Panc1 (cell line): ENCODE measurements around the gene EARS2. TPM values are rescaled to one million over a fixed set of nuclear protein-coding genes. Genes with fewer than 3 reads are reported as not detected.

Experiments used
- ATAC-seq: fragments of 200-7000 bp; cut with Tn5 transposase; 2 replicates; pipeline ENCODE4 v1.9.1; 2020; ENCODE audit warnings: mild to moderate bottlenecking, moderate library complexity
- BruUV-seq: library from RNA; stranded (reverse); fragments of 400-500 nt; replicated peaks from 2 replicates; lab custom pipeline; 2021; lab: Mats Ljungman, UMichigan
- CTCF ChIA-PET: fragments of 300-600 bp; sonication (Branson Sonifier 250); formaldehyde crosslinking; loops from one replicate; lab custom pipeline; 2022; ENCODE audit warnings: antibody characterized with exemption; lab: Charles Lee
- POLR2A ChIA-PET: fragments of 300-600 bp; sonication (Branson Sonifier 250); formaldehyde crosslinking; loops from one replicate; lab custom pipeline; 2022; ENCODE audit warnings: antibody characterized with exemption; lab: Charles Lee
- DNase-seq: peaks from one replicate; pipeline ENCODE4 v3.0.0-alpha.2; 2010; ENCODE audit warnings: low read depth, low spot score
- H3K27ac ChIP-seq: 2 replicates; pipeline ENCODE4 v1.5.1; 2011; ENCODE audit warnings: mild to moderate bottlenecking, low read length, inconsistent platforms
- H3K27me3 ChIP-seq: fragments of 200-500 bp; sonication (Bioruptor generic); 2 replicates; pipeline ENCODE4 v1.6.0; 2014; ENCODE audit warnings: low read length, inconsistent platforms; ENCODE audit not compliant: control insufficient read depth, insufficient read depth
- H3K36me3 ChIP-seq: fragments of 200-500 bp; sonication (Bioruptor generic); 2 replicates; pipeline ENCODE4 v1.5.1; 2014; ENCODE audit warnings: inconsistent platforms, mild to moderate bottlenecking, low read length, moderate library complexity; ENCODE audit not compliant: control insufficient read depth, insufficient read depth
- H3K4me1 ChIP-seq: 2 replicates; pipeline ENCODE4 v1.5.1; 2011; ENCODE audit warnings: inconsistent platforms, mild to moderate bottlenecking, low read length, moderate library complexity; ENCODE audit not compliant: control insufficient read depth, insufficient read depth
- H3K4me3 ChIP-seq, 2 experiments: 2 replicates each; pipeline ENCODE4 v1.5.1; 2011 to 2012; ENCODE audit warnings: low read depth in 2 of 2, low read length in 2 of 2, mild to moderate bottlenecking in 2 of 2, inconsistent platforms in 1 of 2, moderate library complexity in 1 of 2
- H3K9me3 ChIP-seq: fragments of 200-500 bp; sonication (Bioruptor generic); 2 replicates; pipeline ENCODE4 v1.5.1; 2014; ENCODE audit warnings: low read depth, mild to moderate bottlenecking, inconsistent platforms, low read length, moderate library complexity; ENCODE audit not compliant: control insufficient read depth, insufficient read depth
- POLR2AphosphoS5 ChIP-seq: IDR thresholded peaks from 2 replicates; pipeline ENCODE4 v1.6.1; 2012; ENCODE audit warnings: mild to moderate bottlenecking, low read depth, low read length, moderate library complexity
- SIN3A ChIP-seq: IDR thresholded peaks from 2 replicates; pipeline ENCODE4 v1.6.1; 2012; ENCODE audit warnings: low read depth, mild to moderate bottlenecking, low read length, moderate library complexity, borderline replicate concordance; ENCODE audit not compliant: insufficient read depth
- TCF7L2 ChIP-seq: IDR thresholded peaks from 2 replicates; pipeline ENCODE4 v1.6.1; 2011; ENCODE audit warnings: mild to moderate bottlenecking, low read depth, low read length, inconsistent platforms
- in situ Hi-C: cut with HindIII; loops from 2 replicates; pipeline ENCODE4 v1.10.0; 2016; ENCODE audit warnings: low sequenced_read_pairs, low pct_unique_long_range_greater_than_20kb
- intact Hi-C: fragments of 100-400 bp; cut with micrococcal nuclease; formaldehyde crosslinking; loops from one replicate; pipeline ENCODE4 v1.10.0; 2022; ENCODE audit not compliant: unreplicated experiment
- total RNA-seq: library from RNA; stranded (reverse); gene quantifications from one replicate; pipeline ENCODE4 v1.2.1, GENCODE V29; 2021; ENCODE audit not compliant: unreplicated experiment
- TF ChIP-seq, protein P1 (sequence below), 2 experiments: IDR thresholded peaks; 2 replicates each; pipeline ENCODE4 v1.6.1; 2011 to 2012; ENCODE audit warnings: low read depth in 2 of 2, control low read depth in 1 of 2, low read length in 1 of 2, mild to moderate bottlenecking in 1 of 2, moderate library complexity in 1 of 2; ENCODE audit not compliant: insufficient read depth in 1 of 2
- TF ChIP-seq, protein P2 (sequence below): fragments of 450-650 bp; IDR thresholded peaks from 2 replicates; pipeline ENCODE4 v1.5.1; 2017; ENCODE audit warnings: mild to moderate bottlenecking

Gene EARS2
- total RNA-seq, 1 experiment from 2014 or later, result 31.3 TPM

DNA sequence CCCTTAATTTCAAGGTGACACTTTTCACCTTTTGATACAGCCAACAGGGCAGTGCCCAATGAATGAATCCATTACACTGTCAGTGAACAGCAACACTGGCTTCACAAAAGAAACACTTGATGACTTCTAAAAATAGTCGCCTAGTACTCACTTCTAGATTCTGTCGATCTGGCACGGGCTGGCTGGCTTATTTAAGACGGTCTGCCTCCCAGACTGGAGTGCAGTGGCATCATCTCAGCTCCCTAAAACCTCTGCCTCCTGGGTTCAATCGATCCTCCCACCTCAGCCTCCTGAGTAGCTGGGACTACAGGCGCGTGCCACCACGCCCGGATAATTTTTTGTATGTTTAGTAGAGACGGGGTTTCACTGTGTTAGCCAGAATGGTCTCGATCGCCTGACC, 37.0 kb upstream of the EARS2 start:
- intact Hi-C loops (no loop called here), in situ Hi-C loops (no loop called here)
- Histone ChIP-seq H3K4me3 (no peak overlapping the region; a peak in 1 of 4 replicates), H3K36me3 (peaks cover 10% of the 10 kb centered on the region), H3K27me3 (no peaks in the 10 kb centered on the region), H3K9me3 (no peaks in the 10 kb centered on the region), H3K4me1 (0 out of 2 replicates have a peak, but pooled peaks cover 3% of the 10 kb centered on the region), H3K27ac (no peak overlapping the region)
- ATAC-seq (no peak), DNase-seq (no peak)
- no TSS peak for BruUV-seq
- ChIA-PET CTCF (no interaction called here), POLR2A (no interaction called here)
- no peak for TF ChIP-seq TCF7L2
- TF ChIP-seq, protein P1, sequence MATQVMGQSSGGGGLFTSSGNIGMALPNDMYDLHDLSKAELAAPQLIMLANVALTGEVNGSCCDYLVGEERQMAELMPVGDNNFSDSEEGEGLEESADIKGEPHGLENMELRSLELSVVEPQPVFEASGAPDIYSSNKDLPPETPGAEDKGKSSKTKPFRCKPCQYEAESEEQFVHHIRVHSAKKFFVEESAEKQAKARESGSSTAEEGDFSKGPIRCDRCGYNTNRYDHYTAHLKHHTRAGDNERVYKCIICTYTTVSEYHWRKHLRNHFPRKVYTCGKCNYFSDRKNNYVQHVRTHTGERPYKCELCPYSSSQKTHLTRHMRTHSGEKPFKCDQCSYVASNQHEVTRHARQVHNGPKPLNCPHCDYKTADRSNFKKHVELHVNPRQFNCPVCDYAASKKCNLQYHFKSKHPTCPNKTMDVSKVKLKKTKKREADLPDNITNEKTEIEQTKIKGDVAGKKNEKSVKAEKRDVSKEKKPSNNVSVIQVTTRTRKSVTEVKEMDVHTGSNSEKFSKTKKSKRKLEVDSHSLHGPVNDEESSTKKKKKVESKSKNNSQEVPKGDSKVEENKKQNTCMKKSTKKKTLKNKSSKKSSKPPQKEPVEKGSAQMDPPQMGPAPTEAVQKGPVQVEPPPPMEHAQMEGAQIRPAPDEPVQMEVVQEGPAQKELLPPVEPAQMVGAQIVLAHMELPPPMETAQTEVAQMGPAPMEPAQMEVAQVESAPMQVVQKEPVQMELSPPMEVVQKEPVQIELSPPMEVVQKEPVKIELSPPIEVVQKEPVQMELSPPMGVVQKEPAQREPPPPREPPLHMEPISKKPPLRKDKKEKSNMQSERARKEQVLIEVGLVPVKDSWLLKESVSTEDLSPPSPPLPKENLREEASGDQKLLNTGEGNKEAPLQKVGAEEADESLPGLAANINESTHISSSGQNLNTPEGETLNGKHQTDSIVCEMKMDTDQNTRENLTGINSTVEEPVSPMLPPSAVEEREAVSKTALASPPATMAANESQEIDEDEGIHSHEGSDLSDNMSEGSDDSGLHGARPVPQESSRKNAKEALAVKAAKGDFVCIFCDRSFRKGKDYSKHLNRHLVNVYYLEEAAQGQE (IDR thresholded peaks at IDR 0.05; ENCODE audit: insufficient read depth in 1 of 2, low read depth in 2 of 2, low read length in 1 of 2), result no peak

DNA sequence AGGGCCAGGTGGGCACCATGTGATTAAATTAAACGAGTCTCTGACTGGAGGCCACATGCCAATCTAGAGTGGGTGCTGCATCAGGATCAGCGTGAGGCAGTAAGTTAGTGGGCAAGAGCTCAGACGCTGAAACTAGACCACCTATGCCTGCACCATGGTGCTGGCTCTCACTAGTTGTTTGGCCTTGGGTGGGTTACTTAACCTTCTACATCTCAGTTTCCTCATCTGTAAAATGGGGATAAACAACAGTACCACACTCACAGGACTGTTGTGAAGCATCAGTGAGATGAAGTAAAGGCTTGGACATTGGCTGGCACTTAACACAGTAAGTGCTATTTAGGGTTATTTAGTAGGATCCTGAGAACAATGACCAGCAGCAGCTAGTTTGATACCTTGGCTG, 33.0 kb upstream of the EARS2 start:
- no peak overlapping the region for H3K4me3 ChIP-seq
- intact Hi-C loops, result no loop called here
- in situ Hi-C loops, result no loop called here
- no peak for DNase-seq
- no peaks in the 10 kb centered on the region for H3K9me3 ChIP-seq
- H3K27ac ChIP-seq, result no peak overlapping the region
- H3K4me1 ChIP-seq, result no peaks in the 10 kb centered on the region
- ChIA-PET POLR2A (no interaction called here), CTCF (no interaction called here)
- H3K36me3 ChIP-seq, result peaks cover 14% of the 10 kb centered on the region
- H3K27me3 ChIP-seq, result no peaks in the 10 kb centered on the region
- no peak for ATAC-seq
- BruUV-seq, result no TSS peak
- TF ChIP-seq, protein P2, sequence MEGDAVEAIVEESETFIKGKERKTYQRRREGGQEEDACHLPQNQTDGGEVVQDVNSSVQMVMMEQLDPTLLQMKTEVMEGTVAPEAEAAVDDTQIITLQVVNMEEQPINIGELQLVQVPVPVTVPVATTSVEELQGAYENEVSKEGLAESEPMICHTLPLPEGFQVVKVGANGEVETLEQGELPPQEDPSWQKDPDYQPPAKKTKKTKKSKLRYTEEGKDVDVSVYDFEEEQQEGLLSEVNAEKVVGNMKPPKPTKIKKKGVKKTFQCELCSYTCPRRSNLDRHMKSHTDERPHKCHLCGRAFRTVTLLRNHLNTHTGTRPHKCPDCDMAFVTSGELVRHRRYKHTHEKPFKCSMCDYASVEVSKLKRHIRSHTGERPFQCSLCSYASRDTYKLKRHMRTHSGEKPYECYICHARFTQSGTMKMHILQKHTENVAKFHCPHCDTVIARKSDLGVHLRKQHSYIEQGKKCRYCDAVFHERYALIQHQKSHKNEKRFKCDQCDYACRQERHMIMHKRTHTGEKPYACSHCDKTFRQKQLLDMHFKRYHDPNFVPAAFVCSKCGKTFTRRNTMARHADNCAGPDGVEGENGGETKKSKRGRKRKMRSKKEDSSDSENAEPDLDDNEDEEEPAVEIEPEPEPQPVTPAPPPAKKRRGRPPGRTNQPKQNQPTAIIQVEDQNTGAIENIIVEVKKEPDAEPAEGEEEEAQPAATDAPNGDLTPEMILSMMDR, result no peak
- TF ChIP-seq POLR2AphosphoS5, result no peak
- TF ChIP-seq, protein P1 (IDR thresholded peaks at IDR 0.05; ENCODE audit: insufficient read depth in 1 of 2, low read depth in 2 of 2, low read length in 1 of 2), result no peak
- TF ChIP-seq SIN3A, result no peak
